PC-9 (cell line): ENCODE data around the gene ZSWIM9.

Experiments
- EZH2 ChIP-seq: fragments of 200-600 bp; sonication (generic); IDR thresholded peaks from 2 replicates; pipeline ENCODE4 v1.8.0; 2017; ENCODE audit warnings: antibody characterized with exemption, low read depth
- TF ChIP-seq, protein P1 (sequence below): fragments of 200-600 bp; sonication (generic); conservative IDR thresholded peaks from 2 replicates; pipeline ENCODE4 v1.6.1; 2017; ENCODE audit warnings: mixed run types, antibody characterized with exemption, mild to moderate bottlenecking, moderate library complexity

DNA sequence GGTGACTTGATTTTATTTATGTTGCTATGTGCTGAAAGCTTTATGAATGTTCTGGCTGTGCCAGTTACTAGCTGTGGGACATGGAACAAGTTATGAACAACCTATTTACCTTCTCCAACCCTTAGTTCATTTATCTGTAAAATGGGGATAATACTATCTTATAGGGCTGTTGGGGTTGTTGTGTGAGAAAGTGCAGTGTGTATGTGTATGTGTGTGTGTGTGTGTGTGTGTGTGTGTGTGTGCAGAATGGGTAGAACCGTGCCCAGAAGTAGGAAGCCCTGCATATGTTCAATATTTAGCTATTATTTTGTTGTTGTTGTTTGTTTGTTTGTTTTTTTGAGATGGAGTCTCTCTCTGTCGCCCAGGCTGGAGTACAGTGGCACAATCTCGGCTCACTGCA is 20.4 kb downstream of the ZSWIM9 start:
- TF ChIP-seq, protein P1, sequence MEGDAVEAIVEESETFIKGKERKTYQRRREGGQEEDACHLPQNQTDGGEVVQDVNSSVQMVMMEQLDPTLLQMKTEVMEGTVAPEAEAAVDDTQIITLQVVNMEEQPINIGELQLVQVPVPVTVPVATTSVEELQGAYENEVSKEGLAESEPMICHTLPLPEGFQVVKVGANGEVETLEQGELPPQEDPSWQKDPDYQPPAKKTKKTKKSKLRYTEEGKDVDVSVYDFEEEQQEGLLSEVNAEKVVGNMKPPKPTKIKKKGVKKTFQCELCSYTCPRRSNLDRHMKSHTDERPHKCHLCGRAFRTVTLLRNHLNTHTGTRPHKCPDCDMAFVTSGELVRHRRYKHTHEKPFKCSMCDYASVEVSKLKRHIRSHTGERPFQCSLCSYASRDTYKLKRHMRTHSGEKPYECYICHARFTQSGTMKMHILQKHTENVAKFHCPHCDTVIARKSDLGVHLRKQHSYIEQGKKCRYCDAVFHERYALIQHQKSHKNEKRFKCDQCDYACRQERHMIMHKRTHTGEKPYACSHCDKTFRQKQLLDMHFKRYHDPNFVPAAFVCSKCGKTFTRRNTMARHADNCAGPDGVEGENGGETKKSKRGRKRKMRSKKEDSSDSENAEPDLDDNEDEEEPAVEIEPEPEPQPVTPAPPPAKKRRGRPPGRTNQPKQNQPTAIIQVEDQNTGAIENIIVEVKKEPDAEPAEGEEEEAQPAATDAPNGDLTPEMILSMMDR, result no peak
- TF ChIP-seq EZH2, result no peak
